Stimulated activated CD8-positive, alpha-beta memory T cell treated with anti-CD3 and anti-CD28 coated beads, Interleukin-4, amount 100 ng/mL, for 4 hours (primary cell): ENCODE data around the gene AGPAT3.
"Not testable (repeated sequence)": the region's sequence is repeated elsewhere in the genome, so short reads cannot be mapped to it uniquely, and the experiment has no call there.

Experiments
- DNase-seq, 2 donors: peaks; one replicate each; pipeline ENCODE4 v3.0.0-alpha.2; 2020; ENCODE audit warnings: low read depth in 2 of 2, low spot score in 1 of 2

AGPAT3 gene

DNA sequence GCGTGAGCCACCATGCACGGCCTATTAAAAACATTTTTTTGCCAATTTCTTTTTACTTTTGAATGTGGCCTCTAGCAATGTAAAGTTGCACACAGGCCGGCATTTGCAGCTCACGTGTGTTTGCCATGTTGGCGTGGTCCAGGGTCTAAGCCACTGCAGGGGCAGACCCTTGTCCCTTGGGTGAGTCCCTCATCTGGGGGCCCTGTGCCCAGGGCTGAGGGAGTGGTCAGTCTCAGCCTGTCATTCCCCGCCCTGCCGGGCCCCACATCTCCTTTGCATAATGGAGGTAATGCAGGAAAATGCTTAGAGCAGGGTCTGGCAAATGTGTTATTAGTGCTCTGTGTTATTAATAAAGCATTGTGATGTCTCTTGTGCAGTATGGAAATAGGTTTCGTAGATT is 16.9 kb downstream of the AGPAT3 start:
- DNase-seq = no peak

- no peak for DNase-seq
These were observed 18.0 kb downstream of the AGPAT3 start for GRCh38 chr21:43882952-43883545.

GRCh38 chr21:43884012-43884860 is 19.2 kb downstream of the AGPAT3 start:
- no peak for DNase-seq

DNA sequence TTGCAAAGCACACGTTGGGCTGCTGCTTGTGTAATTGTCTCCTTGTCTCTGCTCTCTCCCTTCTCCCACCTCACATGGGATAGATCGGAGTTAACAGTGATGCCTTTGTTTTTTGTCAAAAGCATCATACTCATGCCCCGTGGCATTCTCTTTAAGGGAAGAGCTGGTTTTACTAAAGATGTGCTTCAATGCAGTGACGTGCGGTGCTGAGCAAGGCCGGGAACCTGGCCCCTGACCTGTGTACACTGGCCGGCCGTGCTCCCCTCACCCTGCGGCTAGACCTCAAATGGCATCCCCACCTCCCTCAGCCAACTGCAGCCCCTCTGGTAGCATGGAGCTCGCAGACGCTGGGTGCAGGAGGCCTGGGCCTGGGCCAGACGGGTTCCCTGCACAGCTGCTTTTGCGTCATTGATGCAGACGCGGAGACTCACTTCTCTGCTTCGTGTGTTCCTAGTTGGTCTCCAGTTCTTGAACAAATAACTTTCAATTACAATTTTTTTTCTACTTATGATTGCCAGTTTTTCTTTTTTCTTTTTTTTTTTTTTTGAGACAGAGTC is 19.9 kb downstream of the AGPAT3 start:
- DNase-seq = no peak

- no peak for DNase-seq
These were observed 20.7 kb downstream of the AGPAT3 start for GRCh38 chr21:43885721-43886120.

GRCh38 chr21:43886565-43886964 is 21.5 kb downstream of the AGPAT3 start:
- no peak for DNase-seq

GRCh38 chr21:43889069-43889468 is 24.0 kb downstream of the AGPAT3 start:
- no peak for DNase-seq

DNA sequence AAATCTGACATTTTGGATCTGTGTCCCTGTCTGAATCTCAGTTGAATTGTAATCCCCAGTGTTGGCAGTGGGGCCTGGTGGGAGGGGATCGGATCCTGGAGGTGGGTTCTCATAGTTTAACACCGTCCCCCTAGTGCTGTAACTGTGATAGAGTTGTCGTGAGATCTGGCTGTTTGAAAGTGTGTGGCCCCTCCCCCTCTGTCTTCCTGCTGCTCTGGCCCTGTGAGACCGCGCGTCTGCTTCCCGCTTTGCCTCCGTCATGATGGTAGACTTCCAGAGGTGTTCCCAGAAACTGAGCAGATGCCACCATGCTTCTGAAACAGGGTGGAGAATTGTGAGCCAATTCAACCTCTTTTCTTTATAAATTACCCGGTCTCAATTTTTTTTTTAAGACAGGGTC is 25.0 kb downstream of the AGPAT3 start:
- DNase-seq = no peak

DNA sequence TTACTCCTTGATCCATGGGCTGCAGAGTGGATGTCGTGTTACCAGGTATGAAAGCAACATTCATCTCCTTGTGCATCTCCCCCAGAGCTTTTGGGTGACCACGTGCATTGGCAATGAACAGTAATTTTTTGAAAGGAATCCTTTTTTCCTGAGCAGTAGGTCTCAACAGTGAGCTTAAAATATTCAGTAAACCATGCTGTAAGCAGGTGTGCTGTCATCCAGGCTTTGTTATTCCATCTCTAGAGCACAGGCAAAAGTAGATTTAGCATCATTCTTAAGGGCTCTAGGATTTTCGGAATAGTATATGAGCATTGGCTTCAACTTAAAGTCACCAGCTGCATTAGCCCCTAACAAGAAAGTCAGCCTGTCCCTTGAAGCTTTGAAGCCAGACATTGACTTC is 27.3 kb downstream of the AGPAT3 start:
- no peak for DNase-seq

DNA sequence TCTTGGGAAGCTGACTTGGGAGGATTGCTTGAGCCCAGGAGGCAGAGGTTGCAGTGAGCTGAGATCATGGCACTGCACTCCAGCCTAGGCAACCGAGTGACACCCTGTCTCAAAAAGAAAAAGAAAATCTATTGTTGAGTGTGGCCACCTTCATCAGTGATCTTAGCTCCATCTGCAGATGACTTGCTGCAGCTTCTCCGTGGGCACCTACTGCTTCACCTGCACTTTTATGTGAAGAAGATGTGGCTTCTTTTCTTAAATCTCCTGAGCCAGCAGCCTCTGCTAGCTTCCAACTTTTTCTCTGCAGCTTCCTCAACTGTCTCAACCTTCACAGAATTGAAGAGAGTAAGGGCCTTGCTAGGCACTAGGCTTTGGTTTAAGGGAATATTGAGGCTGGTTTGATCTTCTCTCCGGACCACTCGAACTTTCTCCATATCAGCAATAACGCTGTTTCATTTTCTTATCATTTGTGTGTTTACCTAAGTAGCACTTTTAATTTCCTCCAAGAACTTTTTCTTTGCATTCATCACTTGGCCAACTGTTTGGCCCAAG is 28.0 kb downstream of the AGPAT3 start:
- DNase-seq = no peak

- DNase-seq = no peak
These were observed 28.6 kb downstream of the AGPAT3 start for GRCh38 chr21:43893536-43894205.

DNA sequence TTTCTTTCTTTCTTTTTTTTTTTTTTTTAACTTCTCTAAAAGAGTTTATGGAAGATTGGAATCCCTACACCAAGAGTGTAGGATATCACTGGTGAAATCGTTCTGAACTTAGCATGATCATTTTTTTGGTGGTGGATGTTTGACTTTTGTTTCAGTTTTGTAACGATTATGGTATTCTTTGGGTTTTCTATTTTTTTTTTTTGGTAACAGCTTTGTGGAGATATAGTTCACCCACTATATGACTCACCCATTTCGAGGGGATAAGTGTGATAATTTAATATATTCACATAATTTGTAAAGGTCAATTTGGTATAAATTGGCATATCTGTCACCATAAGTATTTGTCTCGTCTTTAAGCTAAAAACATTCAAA is 29.2 kb downstream of the AGPAT3 start:
- DNase-seq = no peak

DNA sequence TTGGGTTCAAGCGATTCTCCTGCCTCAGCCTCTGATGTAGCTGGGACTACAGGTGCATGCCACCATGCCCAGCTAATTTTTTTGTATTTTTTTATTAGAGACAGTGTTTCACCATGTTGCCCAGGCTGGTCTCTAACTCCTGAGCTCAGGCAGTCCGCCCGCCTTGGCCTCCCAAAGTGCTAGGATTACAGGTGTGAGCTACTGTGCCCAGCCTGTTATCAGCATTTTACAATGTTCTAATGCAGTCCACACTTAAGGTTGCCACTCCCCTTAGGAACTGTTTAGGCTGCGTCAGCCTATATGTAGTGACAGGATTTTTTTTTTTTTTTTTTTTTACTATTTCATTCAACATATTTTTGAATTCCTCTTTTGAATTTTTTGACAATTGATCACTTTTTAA is 30.2 kb downstream of the AGPAT3 start:
- DNase-seq = no peak

DNA sequence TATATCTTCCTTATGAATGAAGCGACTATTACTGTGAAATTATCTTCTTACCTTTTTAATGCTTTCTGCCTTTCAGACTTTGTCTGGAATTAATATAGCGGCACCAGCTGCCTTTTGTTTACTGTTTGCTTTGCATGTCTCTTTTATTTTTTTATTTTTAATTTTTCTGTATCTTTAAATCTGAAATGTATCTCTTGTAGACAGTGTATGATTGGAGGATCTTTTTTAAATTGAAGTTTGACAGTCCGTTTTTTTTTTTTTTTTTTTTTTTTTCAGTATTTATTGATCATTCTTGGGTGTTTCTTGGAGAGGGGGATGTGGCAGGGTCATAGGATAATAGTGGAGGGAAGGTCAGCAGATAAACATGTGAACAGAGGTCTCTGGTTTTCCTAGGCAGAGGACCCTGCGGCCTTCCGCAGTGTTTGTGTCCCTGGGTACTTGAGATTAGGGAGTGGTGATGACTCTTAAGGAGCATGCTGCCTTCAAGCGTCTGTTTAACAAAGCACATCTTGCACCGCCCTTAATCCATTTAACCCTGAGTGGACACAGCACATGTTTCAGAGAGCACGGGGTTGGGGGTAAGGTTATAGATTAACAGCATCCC is 31.8 kb downstream of the AGPAT3 start:
- DNase-seq = not testable (repeated sequence)

DNA sequence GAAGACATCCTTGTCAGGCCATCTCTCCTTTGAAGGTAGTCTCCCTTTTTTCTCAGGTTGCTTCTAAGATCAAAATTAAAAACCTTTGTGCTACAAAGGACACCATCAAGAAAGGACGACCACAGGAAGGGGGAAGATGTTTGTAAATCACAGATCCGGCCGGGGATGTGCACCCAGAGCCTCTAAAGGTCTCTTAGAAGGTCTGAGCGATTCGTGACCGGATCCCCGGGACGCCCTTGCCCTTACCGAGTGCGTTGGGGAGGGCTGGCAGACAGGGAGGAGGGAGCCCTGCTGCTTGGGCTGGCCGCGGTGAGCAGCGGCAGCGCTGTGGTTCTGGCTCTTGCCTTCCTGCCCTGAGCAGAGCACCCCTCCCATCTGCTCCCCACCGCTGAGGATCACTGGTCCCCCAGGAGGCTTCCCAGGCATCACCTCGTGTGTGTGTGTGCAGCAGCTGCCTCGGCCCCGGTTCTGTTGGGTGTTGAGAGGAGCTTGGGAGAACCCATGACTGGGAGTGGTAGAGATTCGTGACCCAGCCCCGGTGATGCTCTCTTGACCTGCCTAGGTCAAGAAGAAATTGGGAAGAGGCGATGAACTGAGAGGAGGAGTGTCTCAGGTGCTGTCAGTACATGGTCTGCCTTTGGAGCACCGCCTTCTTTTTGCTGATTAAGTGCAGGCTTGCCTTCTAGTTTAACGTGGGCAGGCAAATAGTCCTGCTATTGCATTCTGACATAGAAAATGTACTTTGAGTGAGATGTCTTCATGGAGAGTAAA is 34.5 kb downstream of the AGPAT3 start:
- no peak for DNase-seq

GRCh38 chr21:43900078-43900385 is 35.0 kb downstream of the AGPAT3 start:
- no peak for DNase-seq

DNA sequence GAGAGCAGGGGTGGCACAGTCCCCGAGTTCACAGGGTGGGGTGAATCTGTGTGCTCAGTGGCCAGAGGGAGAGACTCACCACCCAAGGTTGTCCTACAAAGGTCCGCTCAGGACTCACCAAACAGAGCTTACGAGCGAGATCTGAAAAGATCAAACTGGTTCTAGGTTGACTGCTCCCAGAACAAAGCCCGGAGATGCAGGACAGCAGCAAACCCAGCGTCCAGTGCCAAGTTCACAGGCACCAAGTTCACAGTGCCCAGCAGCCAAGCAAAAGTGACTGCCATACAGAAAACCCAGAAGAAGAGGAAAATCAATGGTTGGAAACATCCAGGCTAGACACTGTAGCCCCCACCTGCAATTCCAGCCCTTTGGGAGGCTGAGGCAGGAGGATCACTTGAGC is 35.7 kb downstream of the AGPAT3 start:
- no peak for DNase-seq

DNA sequence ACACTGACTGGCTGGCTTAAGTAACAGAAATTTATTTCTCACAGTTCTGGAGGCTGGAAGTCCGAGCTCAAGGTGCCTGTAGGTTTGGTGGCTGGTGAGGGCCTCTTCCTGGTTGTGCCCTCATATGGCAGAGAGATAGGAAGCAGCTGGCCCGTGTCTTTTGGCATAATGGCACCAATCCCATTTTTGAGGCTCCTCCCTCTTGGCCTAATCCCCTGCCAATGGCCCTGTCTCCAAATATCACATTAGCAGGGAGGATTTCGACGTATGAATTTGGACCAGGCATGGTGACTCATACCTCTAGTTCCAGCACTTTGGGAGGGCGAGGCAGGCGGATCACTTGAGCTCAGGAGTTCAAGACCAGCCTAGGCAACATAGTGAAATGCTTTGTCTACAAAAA is 37.4 kb downstream of the AGPAT3 start:
- DNase-seq = no peak

GRCh38 chr21:43903451-43904091 is 38.5 kb downstream of the AGPAT3 start:
- no peak for DNase-seq

DNA sequence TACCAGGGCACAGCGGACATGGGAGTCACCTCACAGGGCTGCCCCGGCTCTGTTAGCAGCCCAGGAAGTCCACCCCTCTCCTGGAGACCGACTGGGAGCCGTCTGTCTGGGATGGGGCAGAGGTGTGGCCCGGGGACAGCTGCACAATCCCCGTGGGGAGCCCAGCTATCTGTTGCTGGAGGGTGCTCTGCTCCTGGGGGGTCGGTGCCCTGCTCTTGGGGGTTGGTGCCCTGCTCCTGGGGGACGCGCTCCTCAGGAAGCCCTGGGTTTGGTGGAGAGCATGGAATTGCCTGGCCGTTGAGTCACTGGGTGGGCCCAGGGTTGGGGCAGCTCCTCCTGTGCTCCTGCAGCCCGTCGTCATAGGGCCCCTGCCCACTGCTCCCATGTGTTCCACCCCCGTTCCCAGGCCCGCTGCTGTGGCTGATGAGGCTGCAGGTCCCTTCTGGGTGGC is 39.3 kb downstream of the AGPAT3 start:
- DNase-seq = no peak
